Keratinocyte (primary cell): ENCODE data around the gene DHCR7.

ENCODE experiments used
- EZH2 ChIP-seq: IDR thresholded peaks from one replicate; pipeline ENCODE4 v1.6.1; 2012; ENCODE audit warnings: inconsistent platforms, mild to moderate bottlenecking, low read length, moderate library complexity
- TF ChIP-seq, protein P1 (sequence below), 3 experiments: IDR thresholded peaks in 1 of 3; conservative IDR thresholded peaks in 1 of 3; optimal IDR thresholded peaks in 1 of 3; 2 replicates in 2 of 3; 3 replicates in 1 of 3; pipeline versions ENCODE3 to v1.5.1; 2011; ENCODE audit warnings: low read length in 3 of 3, mild to moderate bottlenecking in 3 of 3, moderate library complexity in 2 of 3, control low read depth in 1 of 3, inconsistent platforms in 1 of 3; ENCODE audit not compliant: insufficient read depth in 2 of 3; ENCODE audit errors: extremely low read depth in 1 of 3

- TF ChIP-seq, protein P1, sequence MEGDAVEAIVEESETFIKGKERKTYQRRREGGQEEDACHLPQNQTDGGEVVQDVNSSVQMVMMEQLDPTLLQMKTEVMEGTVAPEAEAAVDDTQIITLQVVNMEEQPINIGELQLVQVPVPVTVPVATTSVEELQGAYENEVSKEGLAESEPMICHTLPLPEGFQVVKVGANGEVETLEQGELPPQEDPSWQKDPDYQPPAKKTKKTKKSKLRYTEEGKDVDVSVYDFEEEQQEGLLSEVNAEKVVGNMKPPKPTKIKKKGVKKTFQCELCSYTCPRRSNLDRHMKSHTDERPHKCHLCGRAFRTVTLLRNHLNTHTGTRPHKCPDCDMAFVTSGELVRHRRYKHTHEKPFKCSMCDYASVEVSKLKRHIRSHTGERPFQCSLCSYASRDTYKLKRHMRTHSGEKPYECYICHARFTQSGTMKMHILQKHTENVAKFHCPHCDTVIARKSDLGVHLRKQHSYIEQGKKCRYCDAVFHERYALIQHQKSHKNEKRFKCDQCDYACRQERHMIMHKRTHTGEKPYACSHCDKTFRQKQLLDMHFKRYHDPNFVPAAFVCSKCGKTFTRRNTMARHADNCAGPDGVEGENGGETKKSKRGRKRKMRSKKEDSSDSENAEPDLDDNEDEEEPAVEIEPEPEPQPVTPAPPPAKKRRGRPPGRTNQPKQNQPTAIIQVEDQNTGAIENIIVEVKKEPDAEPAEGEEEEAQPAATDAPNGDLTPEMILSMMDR (optimal IDR thresholded peaks at IDR 0.05 in 1 of 3, IDR thresholded peaks at IDR 0.05 in 1 of 3, conservative IDR thresholded peaks at IDR 0.05 in 1 of 3; ENCODE audit: extremely low read depth in 1 of 3, insufficient read depth in 2 of 3, low read length in 3 of 3) = no peak
- TF ChIP-seq EZH2 = no peak
These were observed 43.3 kb upstream of the DHCR7 start for GRCh38 chr11:71491531-71491930.
